Measurements from ENCODE around the gene LINC00237.

DNA sequence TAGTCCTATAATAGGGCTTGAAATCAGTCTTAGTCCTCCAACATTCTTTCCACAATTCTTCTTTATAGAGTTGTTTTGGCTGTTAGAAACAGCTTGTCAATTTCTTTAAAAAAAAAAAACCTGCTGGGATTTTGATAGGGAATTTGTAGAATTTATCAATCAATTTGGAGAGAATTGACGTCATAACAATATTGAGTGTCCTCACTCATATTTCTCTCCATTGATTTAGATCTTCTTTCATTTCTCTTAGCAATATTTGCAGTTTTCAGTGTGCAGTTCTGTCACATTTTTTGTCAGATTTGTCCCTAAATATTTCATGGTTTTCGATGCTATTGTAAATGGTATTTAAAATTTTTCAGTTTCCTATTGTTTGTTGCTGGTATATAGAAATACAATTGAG lies 5.3 kb upstream of the LINC00237 start:
- TF ChIP-seq, protein P1, sequence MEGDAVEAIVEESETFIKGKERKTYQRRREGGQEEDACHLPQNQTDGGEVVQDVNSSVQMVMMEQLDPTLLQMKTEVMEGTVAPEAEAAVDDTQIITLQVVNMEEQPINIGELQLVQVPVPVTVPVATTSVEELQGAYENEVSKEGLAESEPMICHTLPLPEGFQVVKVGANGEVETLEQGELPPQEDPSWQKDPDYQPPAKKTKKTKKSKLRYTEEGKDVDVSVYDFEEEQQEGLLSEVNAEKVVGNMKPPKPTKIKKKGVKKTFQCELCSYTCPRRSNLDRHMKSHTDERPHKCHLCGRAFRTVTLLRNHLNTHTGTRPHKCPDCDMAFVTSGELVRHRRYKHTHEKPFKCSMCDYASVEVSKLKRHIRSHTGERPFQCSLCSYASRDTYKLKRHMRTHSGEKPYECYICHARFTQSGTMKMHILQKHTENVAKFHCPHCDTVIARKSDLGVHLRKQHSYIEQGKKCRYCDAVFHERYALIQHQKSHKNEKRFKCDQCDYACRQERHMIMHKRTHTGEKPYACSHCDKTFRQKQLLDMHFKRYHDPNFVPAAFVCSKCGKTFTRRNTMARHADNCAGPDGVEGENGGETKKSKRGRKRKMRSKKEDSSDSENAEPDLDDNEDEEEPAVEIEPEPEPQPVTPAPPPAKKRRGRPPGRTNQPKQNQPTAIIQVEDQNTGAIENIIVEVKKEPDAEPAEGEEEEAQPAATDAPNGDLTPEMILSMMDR (IDR thresholded peaks at IDR 0.05): no peak
- no peak for TF ChIP-seq POLR2A (IDR thresholded peaks at IDR 0.05)

Measured in ovary (tissue), 3 donors.